NCI-H128 (cell line): ENCODE results near the gene POC5.

Experiments used
- DNase-seq: peaks from one replicate; lab custom pipeline; 2025; ENCODE audit not compliant: unreplicated experiment; lab: John Stamatoyannopoulos, UW

The POC5 gene

DNA sequence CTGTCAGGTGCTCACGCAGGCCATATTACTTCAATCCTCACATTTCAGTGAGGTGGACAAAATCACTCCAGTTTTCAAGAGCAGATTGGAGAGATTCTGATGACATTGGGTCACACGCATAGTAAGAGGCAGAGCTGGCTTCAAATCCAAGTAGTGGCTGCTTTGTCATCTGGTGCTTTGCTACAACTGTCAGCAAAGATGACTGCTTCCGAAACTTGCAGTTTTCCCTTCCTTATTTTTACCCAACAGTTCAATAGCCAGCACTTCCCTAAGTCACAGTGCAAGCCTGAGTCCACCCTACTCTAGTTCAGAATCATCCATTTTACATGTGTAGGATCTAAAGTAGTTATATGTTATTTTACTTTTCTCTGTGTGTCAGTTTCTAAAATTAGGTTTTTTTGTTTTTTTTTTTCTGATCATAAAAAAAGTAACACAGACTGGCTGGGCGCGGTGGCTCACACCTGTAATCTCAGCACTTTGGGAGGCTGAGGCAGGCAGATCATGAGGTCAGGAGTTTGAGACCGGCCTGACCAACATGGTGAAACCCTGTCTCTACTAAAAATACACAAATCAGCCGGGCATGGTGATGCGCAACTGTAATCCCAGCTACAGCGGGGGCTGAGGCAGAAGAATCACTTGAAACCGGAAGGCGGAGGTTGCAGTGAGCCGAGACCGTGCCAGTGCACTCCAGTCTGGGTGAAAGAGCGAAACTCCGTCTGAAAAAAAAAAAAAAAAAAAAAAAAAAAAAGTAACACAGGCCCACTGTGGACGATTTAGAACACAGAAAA, 56.4 kb downstream of the POC5 start:
- DNase-seq, result no peak

DNA sequence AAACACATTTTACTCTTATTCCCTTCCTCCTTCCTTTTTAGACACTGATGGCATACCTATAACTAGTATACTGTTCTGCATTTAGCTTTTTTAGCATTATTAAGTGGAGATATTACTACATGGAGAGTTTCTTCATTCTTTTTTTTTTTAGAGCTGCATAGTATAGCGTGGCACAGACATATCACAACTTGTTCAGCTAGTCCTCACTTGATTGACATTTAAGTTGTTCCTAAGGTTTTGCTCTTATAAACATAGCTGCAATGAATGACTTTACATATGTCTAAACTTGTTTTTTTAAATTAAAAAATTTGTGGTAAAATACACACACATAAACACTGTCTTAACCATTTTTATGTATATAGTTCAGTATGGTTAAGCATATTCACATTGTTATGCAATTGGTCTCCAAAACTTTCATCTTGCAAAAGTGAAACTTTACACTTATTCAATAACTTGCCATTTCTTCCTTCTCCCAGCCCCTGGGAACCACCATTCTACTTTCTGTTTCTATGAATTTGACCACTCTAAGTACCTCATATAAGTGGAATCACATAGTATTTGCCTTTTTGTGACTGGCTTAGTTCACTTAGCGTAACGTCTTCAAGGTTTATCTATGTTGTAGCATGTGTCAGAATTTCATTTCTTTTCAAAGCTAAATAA, 57.3 kb downstream of the POC5 start:
- DNase-seq, result no peak

DNA sequence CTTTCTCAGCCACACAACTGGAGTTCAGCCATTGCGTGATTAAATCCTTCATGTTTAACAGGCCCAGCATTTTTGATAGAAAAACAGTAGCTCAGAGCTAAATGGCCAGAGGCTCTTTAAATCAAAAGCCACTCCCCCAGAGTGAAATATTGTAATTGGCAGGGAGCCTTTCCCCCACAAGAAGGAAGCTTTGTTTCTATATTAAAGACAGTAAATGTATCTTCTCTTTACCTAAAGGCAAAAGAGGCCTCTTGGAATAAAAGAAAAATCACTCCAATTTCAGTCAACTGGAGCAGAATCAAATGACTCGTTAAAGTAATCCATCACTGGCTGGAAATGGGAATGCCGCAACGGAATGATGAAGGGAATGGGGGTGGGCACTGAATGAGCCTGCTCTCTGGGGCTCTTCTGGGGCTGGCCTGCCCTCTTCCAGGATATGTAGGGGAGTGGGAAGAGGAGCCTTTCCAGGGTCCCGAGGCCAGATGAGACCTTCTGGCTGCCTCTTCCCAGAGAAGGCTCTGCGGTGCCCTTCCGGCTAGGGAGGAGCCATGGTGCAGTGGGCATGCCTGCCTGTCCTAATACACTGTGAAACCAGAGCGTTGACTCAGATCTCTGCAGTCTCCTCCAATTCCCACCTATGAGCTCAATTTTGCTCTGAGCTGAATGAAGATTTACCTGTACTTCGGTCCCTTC, 60.8 kb downstream of the POC5 start:
- DNase-seq, result peak; percentile 7

DNA sequence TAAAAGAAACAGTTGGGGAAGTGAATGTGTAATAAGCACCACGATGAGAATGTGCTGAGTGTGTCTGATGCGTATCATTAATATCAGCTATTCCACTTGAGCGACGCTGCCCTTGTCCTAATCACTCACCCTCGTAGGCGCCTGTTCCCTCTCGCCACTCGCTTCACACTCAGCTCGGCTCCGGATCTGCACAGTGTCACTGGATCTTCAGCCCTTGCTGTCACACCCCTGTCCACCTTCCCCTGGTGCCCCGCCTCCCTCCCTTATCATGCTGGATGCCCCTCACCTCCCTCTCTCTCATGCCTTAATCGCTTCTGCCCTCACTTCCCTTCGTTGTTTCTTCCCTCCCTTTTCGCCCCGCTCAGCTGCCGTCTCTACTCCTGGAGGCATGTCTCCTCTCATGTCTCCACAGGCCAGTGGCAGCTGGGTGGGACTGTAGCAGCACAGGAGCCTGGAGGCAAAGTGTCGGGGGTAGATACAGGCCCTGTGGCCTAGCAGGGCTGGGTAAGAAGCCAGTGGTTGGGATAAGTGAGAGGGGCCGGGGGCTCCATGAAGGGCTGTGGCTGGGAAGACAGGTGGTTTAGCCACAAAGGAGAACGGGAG, 62.4 kb downstream of the POC5 start:
- DNase-seq, result no peak

DNA sequence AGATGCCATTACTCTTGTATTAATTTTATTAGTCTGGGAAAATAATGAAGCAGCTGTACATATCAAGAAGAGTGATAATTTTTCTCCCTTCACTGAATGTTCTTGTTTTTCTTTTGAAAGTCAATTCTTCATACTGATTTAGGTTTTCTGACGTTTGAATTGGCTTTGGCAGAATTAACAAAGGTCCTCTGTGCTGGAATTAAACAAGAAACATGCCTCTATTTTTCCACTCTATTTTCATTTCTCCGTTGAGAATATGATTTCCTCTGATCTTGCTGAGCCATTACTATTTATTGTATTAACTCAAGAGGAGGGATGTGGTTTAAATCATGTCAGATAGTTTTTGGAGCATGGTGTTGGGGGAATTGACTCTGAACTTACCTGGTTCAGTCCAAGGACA, 63.7 kb downstream of the POC5 start:
- DNase-seq, result no peak

DNA sequence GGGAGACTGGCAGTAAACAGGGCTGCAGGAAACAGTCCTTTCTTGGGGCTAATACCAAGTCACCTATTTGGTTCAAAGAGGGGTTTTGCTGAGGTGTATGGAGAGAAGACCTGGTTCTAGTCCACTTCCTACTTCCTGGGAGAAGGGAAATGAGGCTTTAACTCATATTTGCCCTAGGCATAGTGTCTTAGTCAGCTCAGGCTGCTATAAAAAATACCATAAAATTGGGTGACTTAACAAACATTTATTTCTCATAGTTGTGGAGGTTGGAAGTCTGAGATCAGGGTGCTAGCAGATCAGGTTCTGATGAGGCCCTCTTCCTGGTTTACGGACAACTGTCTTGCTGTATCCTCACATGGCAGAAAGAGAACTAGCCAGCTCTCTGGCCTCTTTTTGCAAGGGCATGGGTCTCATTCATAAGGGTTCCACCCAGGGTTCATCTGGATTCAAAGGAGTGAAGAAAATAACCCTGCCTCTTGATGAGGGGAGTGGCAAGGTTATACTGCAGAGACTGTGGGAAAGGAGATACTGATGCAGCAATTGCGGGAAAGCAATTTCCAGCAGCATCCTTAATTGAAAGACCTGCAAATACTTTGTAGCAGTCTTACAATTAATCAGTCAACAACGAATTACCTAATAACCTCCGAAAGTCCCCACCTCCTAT, 65.5 kb downstream of the POC5 start:
- no peak for DNase-seq

DNA sequence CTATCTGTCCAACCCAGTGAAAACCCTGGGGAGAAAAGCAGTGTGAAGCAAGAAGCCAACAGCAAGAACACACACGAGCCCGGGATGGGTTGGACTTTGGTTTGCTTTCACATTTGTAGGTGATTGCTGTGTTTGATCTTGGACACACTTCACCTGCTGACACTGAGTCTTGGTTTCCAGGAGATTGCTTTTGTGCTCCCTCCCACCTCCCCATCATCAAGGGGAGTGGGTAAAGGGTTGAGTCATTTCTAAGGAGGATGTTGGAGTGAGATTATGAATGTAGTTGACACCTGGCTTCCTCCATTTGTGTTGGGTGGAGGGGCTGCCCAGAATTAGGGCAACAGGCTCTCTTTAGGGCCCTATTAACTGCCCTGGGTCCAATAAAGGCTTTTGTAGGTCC, 68.5 kb downstream of the POC5 start:
- no peak for DNase-seq

DNA sequence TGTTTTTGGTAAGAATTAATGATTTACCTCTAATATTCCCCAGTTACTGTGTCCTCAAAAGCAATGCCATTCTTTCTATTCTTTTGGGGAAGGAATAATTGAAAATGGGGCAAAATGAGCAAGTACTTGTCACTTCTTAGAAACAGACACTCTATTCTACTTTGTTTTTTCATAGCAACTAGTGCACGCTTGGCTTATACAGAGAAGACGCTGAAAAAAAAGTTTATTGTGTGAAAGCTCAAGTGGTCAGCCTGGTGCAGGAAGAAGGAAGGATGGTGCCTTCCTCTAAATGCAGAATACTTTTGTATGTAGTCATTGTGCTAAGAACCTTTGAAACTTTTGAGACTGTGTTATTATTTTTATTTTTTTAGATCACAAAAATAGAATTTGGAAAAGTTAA, 76.4 kb downstream of the POC5 start:
- no peak for DNase-seq

DNA sequence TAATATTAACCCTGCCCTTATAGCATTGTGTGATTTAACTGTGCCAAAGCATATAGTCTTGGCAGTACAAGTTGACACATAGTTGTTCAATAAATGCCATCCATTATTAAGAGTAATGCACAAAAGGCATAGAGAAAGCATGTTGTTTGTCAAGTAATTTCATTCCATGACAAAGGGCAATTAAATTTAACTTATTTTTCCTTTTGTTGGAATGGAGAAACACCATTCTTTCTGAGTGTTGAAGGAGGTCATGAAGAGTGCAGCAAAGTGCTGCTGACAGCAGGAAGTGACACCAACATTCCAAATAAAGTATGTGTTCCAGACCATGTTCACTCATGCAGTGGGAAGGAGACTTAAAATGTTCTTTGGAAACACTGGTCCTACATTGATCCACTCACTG, 76.8 kb downstream of the POC5 start:
- DNase-seq, result no peak

DNA sequence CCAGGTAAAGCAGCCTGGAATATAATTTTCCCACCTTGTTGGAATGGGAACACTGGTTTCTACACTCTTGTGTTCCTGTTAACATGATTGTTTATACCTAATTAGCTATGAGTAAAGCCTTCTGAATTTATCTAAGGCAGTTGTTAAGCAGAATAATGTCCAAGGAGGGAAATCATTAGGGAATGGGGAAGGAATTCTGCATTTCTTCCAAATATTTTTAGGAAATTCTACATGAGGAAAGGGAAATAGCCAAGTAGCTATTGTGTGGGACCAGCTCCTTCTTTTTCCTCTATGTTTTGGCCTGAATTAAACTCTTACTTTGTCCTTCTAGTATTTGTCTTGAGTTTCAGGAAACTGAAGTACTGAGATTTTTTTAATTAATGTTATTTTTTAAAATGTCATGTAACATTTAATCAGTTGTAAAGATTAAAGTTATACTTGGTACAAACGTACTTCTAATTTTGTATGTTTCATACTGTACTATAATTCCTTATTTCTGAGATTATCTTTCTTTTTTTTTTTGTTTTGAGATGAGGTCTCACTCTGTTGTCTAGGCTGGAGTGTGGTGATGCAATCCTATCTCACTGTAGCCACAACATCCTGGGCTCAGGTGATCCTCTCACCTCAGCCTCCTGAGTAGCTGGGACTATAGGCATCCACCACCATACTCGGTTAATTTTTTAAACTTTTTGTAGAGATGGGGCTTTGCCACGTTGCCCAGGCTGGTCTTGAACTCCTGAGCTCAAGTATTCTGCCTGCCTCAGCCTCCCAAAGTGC, 77.5 kb downstream of the POC5 start:
- no peak for DNase-seq

DNA sequence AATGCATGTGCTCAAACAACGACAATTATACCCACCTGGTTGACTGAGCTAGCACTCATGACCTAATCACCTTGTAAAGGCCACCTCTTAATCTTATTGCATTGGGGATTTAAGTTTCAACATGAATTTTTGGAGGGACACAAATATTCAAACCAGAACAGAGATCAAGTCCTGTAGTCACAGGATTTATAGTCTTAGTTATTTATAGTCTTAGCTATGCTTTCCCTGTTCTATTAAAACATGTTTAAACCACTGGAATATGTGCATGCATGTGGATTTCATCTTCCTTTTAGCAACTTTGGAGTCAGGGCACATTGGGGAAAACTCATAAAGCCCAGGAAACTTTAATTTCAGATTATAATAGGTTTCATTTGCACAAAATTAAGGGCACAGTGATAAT, 79.3 kb downstream of the POC5 start:
- DNase-seq, result no peak

DNA sequence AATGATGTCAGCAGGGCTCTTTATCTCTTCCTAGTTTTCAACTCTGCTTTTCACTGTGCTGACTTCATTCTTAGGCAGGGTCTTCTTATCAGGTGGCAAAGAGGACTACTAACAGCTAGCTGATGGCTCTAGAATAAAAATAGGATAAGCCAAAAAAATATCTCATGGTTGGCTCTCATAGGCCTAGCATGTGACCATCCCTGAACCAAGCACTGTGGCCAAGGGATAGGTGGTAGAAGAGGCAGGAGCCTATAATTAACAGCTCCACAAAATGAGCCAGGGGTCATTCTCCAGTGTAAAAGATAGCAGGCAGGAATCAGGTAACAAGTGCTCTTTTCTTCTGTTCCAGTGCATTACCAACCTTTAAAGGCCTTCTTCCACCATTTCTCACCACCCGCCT, 84.9 kb downstream of the POC5 start:
- DNase-seq, result no peak

DNA sequence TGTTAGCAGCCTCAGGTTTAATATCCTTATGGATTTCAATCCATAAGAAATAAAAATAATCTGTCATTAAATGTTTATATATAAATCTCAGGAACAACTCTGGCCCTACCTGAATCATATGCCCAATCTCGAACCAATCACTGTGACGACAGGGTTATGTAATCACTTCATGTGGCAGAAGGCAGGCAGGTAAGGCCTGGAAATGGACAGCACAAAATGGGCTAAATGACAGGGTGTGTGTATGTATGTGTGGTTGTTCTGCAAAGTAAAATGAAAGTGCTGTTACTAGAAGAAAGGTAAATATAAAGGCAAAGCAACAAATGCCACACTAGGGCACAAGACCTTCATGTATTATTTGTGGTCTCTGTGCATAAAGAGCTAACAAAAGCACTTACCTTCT, 86.4 kb downstream of the POC5 start:
- DNase-seq, result no peak

DNA sequence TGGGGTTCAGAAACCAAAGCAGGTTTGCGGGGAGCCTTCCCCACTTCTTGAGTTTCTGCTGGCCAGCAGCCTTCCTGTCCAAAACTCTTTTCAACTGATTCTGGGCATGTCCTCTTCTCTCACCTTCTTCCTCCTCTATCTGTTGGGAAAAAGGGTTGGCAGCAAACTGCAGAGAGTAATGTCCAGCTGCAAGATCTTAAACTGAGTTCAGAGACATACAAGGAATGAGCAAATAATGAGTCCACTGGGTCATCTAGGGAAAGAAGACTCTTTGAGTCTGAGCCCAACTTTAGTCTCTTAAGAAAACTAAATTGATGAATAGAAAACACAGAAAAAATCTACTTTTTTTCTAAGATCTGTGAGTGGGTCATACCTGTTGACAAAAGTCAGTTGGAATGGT, 89.4 kb downstream of the POC5 start:
- DNase-seq, result no peak

DNA sequence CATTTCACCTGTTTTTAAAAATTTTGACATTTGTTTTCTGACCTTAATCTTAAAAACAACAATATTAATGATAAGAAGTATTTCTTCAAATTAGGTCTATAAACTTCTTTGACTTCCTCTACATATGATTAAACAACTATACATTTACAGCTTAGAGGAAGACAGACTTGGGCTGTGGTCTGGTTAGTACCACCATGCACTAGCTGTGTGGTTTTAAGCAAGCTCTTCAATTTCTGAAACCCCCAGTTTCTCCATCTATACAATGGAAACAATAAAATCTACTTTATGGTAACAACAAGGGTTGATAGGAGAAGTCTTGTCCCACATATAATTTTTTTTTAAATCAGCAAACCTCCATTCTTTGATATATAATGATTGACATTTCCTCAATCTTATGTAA, 90.3 kb downstream of the POC5 start:
- no peak for DNase-seq
